ENCODE data around the gene TGM1.

Gene TGM1

DNA sequence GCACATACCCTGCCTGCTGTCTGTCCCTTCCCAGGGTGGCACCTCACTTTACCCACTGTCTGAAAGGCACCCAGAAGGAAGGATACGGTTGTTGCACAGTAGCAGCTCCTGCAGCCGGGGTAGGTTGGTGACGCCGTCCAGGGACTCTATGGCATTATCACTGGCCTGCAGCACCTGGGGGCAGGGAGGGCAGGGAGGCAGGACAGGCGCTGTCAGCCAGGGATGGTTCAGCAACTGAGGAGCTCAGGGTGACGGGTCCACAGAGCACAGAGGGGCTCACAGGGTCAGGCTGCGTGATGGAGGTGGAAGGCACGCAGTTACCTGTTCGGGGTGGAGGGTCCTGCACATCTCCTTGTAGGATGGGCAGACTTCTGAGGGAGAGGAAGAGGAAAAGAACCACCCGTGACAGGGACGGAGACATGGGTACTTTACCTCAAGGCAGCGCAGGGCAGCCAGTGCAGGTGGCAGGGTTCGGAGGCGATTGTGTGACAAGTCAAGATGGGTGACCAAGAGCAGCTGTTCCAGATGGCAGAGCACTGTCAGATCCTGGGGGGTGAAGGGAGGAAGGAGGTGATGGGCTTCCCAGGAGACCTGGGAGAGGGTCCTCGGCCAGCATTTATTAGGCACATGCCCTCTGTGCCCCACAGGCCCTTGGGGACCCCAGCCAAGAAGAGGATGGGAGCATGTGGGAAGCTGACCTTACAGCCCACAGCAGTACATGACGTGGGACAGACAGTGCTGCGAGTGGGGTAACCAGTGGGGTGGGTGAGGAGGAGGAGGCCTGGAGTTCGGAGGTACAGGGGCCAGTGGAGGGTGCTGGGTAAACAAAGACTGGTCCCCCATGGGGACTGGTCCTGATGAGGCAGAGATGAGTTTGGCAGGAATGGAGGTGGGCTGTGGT is 3.6 kb upstream of the TGM1 start:
- TF ChIP-seq, protein P1, sequence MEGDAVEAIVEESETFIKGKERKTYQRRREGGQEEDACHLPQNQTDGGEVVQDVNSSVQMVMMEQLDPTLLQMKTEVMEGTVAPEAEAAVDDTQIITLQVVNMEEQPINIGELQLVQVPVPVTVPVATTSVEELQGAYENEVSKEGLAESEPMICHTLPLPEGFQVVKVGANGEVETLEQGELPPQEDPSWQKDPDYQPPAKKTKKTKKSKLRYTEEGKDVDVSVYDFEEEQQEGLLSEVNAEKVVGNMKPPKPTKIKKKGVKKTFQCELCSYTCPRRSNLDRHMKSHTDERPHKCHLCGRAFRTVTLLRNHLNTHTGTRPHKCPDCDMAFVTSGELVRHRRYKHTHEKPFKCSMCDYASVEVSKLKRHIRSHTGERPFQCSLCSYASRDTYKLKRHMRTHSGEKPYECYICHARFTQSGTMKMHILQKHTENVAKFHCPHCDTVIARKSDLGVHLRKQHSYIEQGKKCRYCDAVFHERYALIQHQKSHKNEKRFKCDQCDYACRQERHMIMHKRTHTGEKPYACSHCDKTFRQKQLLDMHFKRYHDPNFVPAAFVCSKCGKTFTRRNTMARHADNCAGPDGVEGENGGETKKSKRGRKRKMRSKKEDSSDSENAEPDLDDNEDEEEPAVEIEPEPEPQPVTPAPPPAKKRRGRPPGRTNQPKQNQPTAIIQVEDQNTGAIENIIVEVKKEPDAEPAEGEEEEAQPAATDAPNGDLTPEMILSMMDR (IDR thresholded peaks at IDR 0.05; ENCODE audit: low read length) = no peak
- TF ChIP-seq EZH2 (optimal IDR thresholded peaks at IDR 0.05; ENCODE audit: low read depth, low read length) (no peak), EZH2phosphoT487 (IDR thresholded peaks at IDR 0.05; ENCODE audit: low read length) (no peak)
- Histone ChIP-seq H3K79me2 (ENCODE audit: low read length) (0 out of 2 replicates have a peak, but pooled peaks cover 5% of the 10 kb centered on the region), H3K4me1 (ENCODE audit: low read length) (no peaks in the 10 kb centered on the region), H3K27ac (ENCODE audit: low read length) (no peak overlapping the region), H3K4me3 (ENCODE audit: low read length) (no peak overlapping the region), H2AFZ (ENCODE audit: low read length) (no peak overlapping the region), H3K9me2 (replicated peaks; ENCODE audit: insufficient read depth, low read length) (no peaks in the 10 kb centered on the region), H3K36me3 (replicated peaks; ENCODE audit: insufficient read depth, low read length) (no peaks in the 10 kb centered on the region), H3K9me3 (replicated peaks; ENCODE audit: insufficient read depth, low read length) (no peaks in the 10 kb centered on the region), H3K9ac (ENCODE audit: low read length) (no peak overlapping the region), H3K4me2 (ENCODE audit: low read depth, low read length) (no peak overlapping the region), H3F3A (ENCODE audit: insufficient read depth, low read length) (no peaks in the 10 kb centered on the region), H3K27me3 (replicated peaks; ENCODE audit: insufficient read depth, low read length) (no peaks in the 10 kb centered on the region), H4K20me1 (ENCODE audit: insufficient read depth, low read length) (no peaks in the 10 kb centered on the region)
- no peak for DNase-seq

- DNase-seq = no peak
- H3F3A ChIP-seq (ENCODE audit: insufficient read depth, low read length) = no peaks in the 10 kb centered on the region
- no peaks in the 10 kb centered on the region for H4K20me1 ChIP-seq (ENCODE audit: insufficient read depth, low read length)
- H3K79me2 ChIP-seq (ENCODE audit: low read length) = no peaks in the 10 kb centered on the region
- H3K4me3 ChIP-seq (ENCODE audit: low read length) = no peak overlapping the region
- no peaks in the 10 kb centered on the region for H3K9me3 ChIP-seq (replicated peaks; ENCODE audit: insufficient read depth, low read length)
- no peaks in the 10 kb centered on the region for H3K9me2 ChIP-seq (replicated peaks; ENCODE audit: insufficient read depth, low read length)
- H3K27me3 ChIP-seq (replicated peaks; ENCODE audit: insufficient read depth, low read length) = no peaks in the 10 kb centered on the region
- no peaks in the 10 kb centered on the region for H3K4me1 ChIP-seq (ENCODE audit: low read length)
- H3K9ac ChIP-seq (ENCODE audit: low read length) = no peak overlapping the region
- TF ChIP-seq EZH2phosphoT487 (IDR thresholded peaks at IDR 0.05; ENCODE audit: low read length) (no peak), EZH2 (optimal IDR thresholded peaks at IDR 0.05; ENCODE audit: low read depth, low read length) (no peak)
- TF ChIP-seq, protein P1 (IDR thresholded peaks at IDR 0.05; ENCODE audit: low read length) = no peak
- H3K27ac ChIP-seq (ENCODE audit: low read length) = no peak overlapping the region
- no peak overlapping the region for H2AFZ ChIP-seq (ENCODE audit: low read length)
- H3K4me2 ChIP-seq (ENCODE audit: low read depth, low read length) = no peak overlapping the region
- no peaks in the 10 kb centered on the region for H3K36me3 ChIP-seq (replicated peaks; ENCODE audit: insufficient read depth, low read length)
Measured at GRCh38 chr14:24264298-24264697, 1.3 kb upstream of the TGM1 start.

GRCh38 chr14:24263848-24264247 is 871 bp upstream of the TGM1 start:
- H3F3A ChIP-seq (ENCODE audit: insufficient read depth, low read length) = no peaks in the 10 kb centered on the region
- H3K27me3 ChIP-seq (replicated peaks; ENCODE audit: insufficient read depth, low read length) = no peaks in the 10 kb centered on the region
- H4K20me1 ChIP-seq (ENCODE audit: insufficient read depth, low read length) = no peaks in the 10 kb centered on the region
- H3K9ac ChIP-seq (ENCODE audit: low read length) = no peak overlapping the region
- no peak overlapping the region for H3K4me2 ChIP-seq (ENCODE audit: low read depth, low read length)
- no peaks in the 10 kb centered on the region for H3K79me2 ChIP-seq (ENCODE audit: low read length)
- no peak overlapping the region for H3K27ac ChIP-seq (ENCODE audit: low read length)
- TF ChIP-seq, protein P1 (IDR thresholded peaks at IDR 0.05; ENCODE audit: low read length) = no peak
- no peak for TF ChIP-seq EZH2phosphoT487 (IDR thresholded peaks at IDR 0.05; ENCODE audit: low read length)
- TF ChIP-seq EZH2 (optimal IDR thresholded peaks at IDR 0.05; ENCODE audit: low read depth, low read length) = no peak
- H2AFZ ChIP-seq (ENCODE audit: low read length) = no peak overlapping the region
- H3K9me2 ChIP-seq (replicated peaks; ENCODE audit: insufficient read depth, low read length) = no peaks in the 10 kb centered on the region
- H3K36me3 ChIP-seq (replicated peaks; ENCODE audit: insufficient read depth, low read length) = no peaks in the 10 kb centered on the region
- DNase-seq = no peak
- H3K4me3 ChIP-seq (ENCODE audit: low read length) = no peak overlapping the region
- no peaks in the 10 kb centered on the region for H3K9me3 ChIP-seq (replicated peaks; ENCODE audit: insufficient read depth, low read length)
- no peaks in the 10 kb centered on the region for H3K4me1 ChIP-seq (ENCODE audit: low read length)
